AG09309 (cell line): ENCODE results near the gene GSN.

Experiments used
- DNase-seq: peaks from one replicate; pipeline ENCODE4 v3.0.0-alpha.2; 2010; ENCODE audit warnings: low read depth
- H3K4me3 ChIP-seq: 2 replicates; pipeline ENCODE4 v1.5.1; 2011; ENCODE audit warnings: mild to moderate bottlenecking, low read depth, low read length, moderate library complexity; ENCODE audit not compliant: control insufficient read depth
- CTCF ChIP-seq: IDR thresholded peaks from 2 replicates; pipeline ENCODE4 v1.5.1; 2011; ENCODE audit warnings: mild to moderate bottlenecking, low read depth, low read length, inconsistent platforms; ENCODE audit not compliant: insufficient read depth, control insufficient read depth; ENCODE audit errors: missing control alignments

GSN gene

GRCh38 chr9:121309833-121310425 is 42.0 kb downstream of the GSN start:
- no peak overlapping the region for H3K4me3 ChIP-seq
- no peak for DNase-seq
- TF ChIP-seq CTCF = no peak

- no peak for DNase-seq
- no peak for TF ChIP-seq CTCF
Observed at GRCh38 chr9:121310571-121310970, 42.6 kb downstream of the GSN start.

GRCh38 chr9:121312169-121312568 is 44.2 kb downstream of the GSN start:
- DNase-seq = no peak
- no peak for TF ChIP-seq CTCF
- H3K4me3 ChIP-seq = no peak overlapping the region

More at GRCh38 chr9:121310571-121310970, 42.6 kb downstream of the GSN start:
- no peak overlapping the region for H3K4me3 ChIP-seq

- no peak overlapping the region for H3K4me3 ChIP-seq
- no peak for TF ChIP-seq CTCF
- DNase-seq = no peak
Observed at GRCh38 chr9:121313458-121314152, 45.6 kb downstream of the GSN start.

- no peak for TF ChIP-seq CTCF
- DNase-seq = no peak
- no peak overlapping the region for H3K4me3 ChIP-seq
Observed at GRCh38 chr9:121316378-121316777, 48.4 kb downstream of the GSN start.

- TF ChIP-seq CTCF = no peak
- H3K4me3 ChIP-seq = no peak overlapping the region
Observed at GRCh38 chr9:121316852-121317373, 49.0 kb downstream of the GSN start.

More at GRCh38 chr9:121316852-121317373, 49.0 kb downstream of the GSN start:
- no peak for DNase-seq
